C4-2B (cell line): Measurements from ENCODE around the gene LRRC32.

Experiments
- CTCF ChIP-seq: fragments of 450-650 bp; conservative IDR thresholded peaks from 2 replicates; pipeline ENCODE4 v1.5.1; 2017; ENCODE audit warnings: mild to moderate bottlenecking
- ZFX ChIP-seq: fragments of 450-650 bp; IDR thresholded peaks from 2 replicates; pipeline ENCODE4 v1.6.1; 2017

GRCh38 chr11:76692956-76693355 is 22.4 kb upstream of the LRRC32 start:
- TF ChIP-seq CTCF (no peak), ZFX (no peak)
